NOMO-1 (cell line): Measurements from ENCODE around the gene ITGB5.
"Not testable (repeated sequence)": the region's sequence is repeated elsewhere in the genome, so short reads cannot be mapped to it uniquely, and the experiment has no call there.

ENCODE experiments used
- DNase-seq, 2 experiments: peaks; one replicate each; lab custom pipeline; 2025; ENCODE audit not compliant: unreplicated experiment in 2 of 2; lab: John Stamatoyannopoulos, UW

ITGB5 gene

GRCh38 chr3:124838963-124839362, 48.2 kb downstream of the ITGB5 start:
- DNase-seq: no peak

- DNase-seq: no peak
Observed at GRCh38 chr3:124837730-124838186, 49.4 kb downstream of the ITGB5 start.

- DNase-seq: no peak
Observed at GRCh38 chr3:124837065-124837464, 50.1 kb downstream of the ITGB5 start.

GRCh38 chr3:124836448-124836847, 50.7 kb downstream of the ITGB5 start:
- DNase-seq: no peak

GRCh38 chr3:124834723-124835718, 52.1 kb downstream of the ITGB5 start:
- DNase-seq: no peak

GRCh38 chr3:124833710-124834332, 53.3 kb downstream of the ITGB5 start:
- no peak for DNase-seq

GRCh38 chr3:124832782-124833709, 54.1 kb downstream of the ITGB5 start:
- no peak for DNase-seq

- DNase-seq: no peak
Observed at GRCh38 chr3:124831628-124832199, 55.5 kb downstream of the ITGB5 start.

- peak; percentile 17 to 74 for DNase-seq
Observed at GRCh38 chr3:124829819-124830554, 57.2 kb downstream of the ITGB5 start.

- no peak for DNase-seq
Observed at GRCh38 chr3:124829178-124829818, 57.9 kb downstream of the ITGB5 start.

- not testable (repeated sequence) for DNase-seq
Observed at GRCh38 chr3:124827476-124828206, 59.5 kb downstream of the ITGB5 start.

- DNase-seq: no peak
Observed at GRCh38 chr3:124826703-124827102, 60.5 kb downstream of the ITGB5 start.

- DNase-seq: no peak
Observed at GRCh38 chr3:124824286-124824915, 62.8 kb downstream of the ITGB5 start.

GRCh38 chr3:124823648-124824047, 63.5 kb downstream of the ITGB5 start:
- DNase-seq: no peak

- peak; percentile 2 to 31 for DNase-seq
Observed at GRCh38 chr3:124823206-124823605, 64.0 kb downstream of the ITGB5 start.

- DNase-seq: no peak
Observed at GRCh38 chr3:124821356-124821755, 65.8 kb downstream of the ITGB5 start.

- DNase-seq: no peak
Observed at GRCh38 chr3:124818398-124819091, 68.6 kb downstream of the ITGB5 start.
